GM12874 (cell line): ENCODE results near the gene MYF6.

Source experiments
- CTCF ChIP-seq: IDR thresholded peaks from 2 replicates; pipeline ENCODE4 v1.5.1; 2011; ENCODE audit warnings: low read depth, mild to moderate bottlenecking, control low read depth, low read length, moderate library complexity; ENCODE audit not compliant: insufficient read depth

The MYF6 gene

GRCh38 chr12:80745851-80746505, 38.5 kb downstream of the MYF6 start:
- no peak for TF ChIP-seq CTCF

GRCh38 chr12:80747800-80748199, 40.4 kb downstream of the MYF6 start:
- no peak for TF ChIP-seq CTCF

- no peak for TF ChIP-seq CTCF
Observed at GRCh38 chr12:80749456-80749855, 42.0 kb downstream of the MYF6 start.

GRCh38 chr12:80752464-80752863, 45.0 kb downstream of the MYF6 start:
- TF ChIP-seq CTCF = no peak

- no peak for TF ChIP-seq CTCF
Observed at GRCh38 chr12:80754274-80754673, 46.8 kb downstream of the MYF6 start.

GRCh38 chr12:80756875-80757274, 49.4 kb downstream of the MYF6 start:
- no peak for TF ChIP-seq CTCF
